HepG2 (cell line): ENCODE data around the gene A4GNT. TPM values are rescaled to one million over a fixed set of nuclear protein-coding genes. Genes with fewer than 3 reads are reported as not detected.

Experiments
- ATF3 ChIP-seq: sonication (generic); formaldehyde crosslinking; IDR thresholded peaks from 2 replicates; pipeline ENCODE4 v1.4.0; 2020; ENCODE audit warnings: missing genetic modification reagents
- FOXC1 ChIP-seq: sonication (generic); formaldehyde crosslinking; IDR thresholded peaks from 2 replicates; pipeline ENCODE4 v1.8.0; 2022; ENCODE audit warnings: mild to moderate bottlenecking, missing genetic modification reagents, borderline replicate concordance
- FOXJ3 ChIP-seq: sonication (generic); formaldehyde crosslinking; IDR thresholded peaks from 2 replicates; pipeline ENCODE4 v1.4.0; 2020; ENCODE audit warnings: missing genetic modification reagents, mild to moderate bottlenecking, borderline replicate concordance
- GMEB2 ChIP-seq: IDR thresholded peaks from 2 replicates; pipeline ENCODE4 v1.6.1; 2016; ENCODE audit warnings: missing biosample characterization, missing genetic modification reagents, low read depth
- GTF3A ChIP-seq: sonication (generic); formaldehyde crosslinking; conservative IDR thresholded peaks from 2 replicates; pipeline ENCODE4 v1.4.0; 2020; ENCODE audit warnings: mild to moderate bottlenecking, missing genetic modification reagents
- HIVEP1 ChIP-seq: sonication (generic); formaldehyde crosslinking; IDR thresholded peaks from 2 replicates; pipeline ENCODE4 v1.4.0; 2020; ENCODE audit warnings: mild to moderate bottlenecking, missing genetic modification reagents
- MAFG ChIP-seq: sonication (generic); formaldehyde crosslinking; IDR thresholded peaks from 2 replicates; pipeline ENCODE4 v1.5.1; 2020; ENCODE audit warnings: mild to moderate bottlenecking, missing genetic modification reagents
- SOX5 ChIP-seq: IDR thresholded peaks from 2 replicates; pipeline ENCODE4 v1.6.1; 2016; ENCODE audit warnings: borderline replicate concordance
- SPEN ChIP-seq: sonication (generic); formaldehyde crosslinking; IDR thresholded peaks from 2 replicates; pipeline ENCODE4 v1.5.1; 2020; ENCODE audit warnings: low read depth, mild to moderate bottlenecking, missing genetic modification reagents
- TEF ChIP-seq: sonication (generic); formaldehyde crosslinking; IDR thresholded peaks from 2 replicates; pipeline ENCODE4 v1.5.0; 2020; ENCODE audit warnings: missing genetic modification reagents
- ZBTB3 ChIP-seq: sonication (generic); formaldehyde crosslinking; IDR thresholded peaks from 2 replicates; pipeline ENCODE4 v1.4.0; 2020; ENCODE audit warnings: low read depth, mild to moderate bottlenecking, moderate library complexity, missing genetic modification reagents, borderline replicate concordance
- ZBTB4 ChIP-seq: sonication (generic); formaldehyde crosslinking; IDR thresholded peaks from 2 replicates; pipeline ENCODE4 v1.4.0; 2020; ENCODE audit warnings: missing genetic modification reagents, mild to moderate bottlenecking, borderline replicate concordance
- ZNF124 ChIP-seq: sonication (generic); formaldehyde crosslinking; IDR thresholded peaks from 2 replicates; pipeline ENCODE4 v1.4.0; 2020; ENCODE audit warnings: missing genetic modification reagents
- ZNF136 ChIP-seq: sonication (generic); formaldehyde crosslinking; IDR thresholded peaks from 2 replicates; pipeline ENCODE4 v1.8.1; 2022; ENCODE audit warnings: low read depth, mild to moderate bottlenecking, moderate library complexity, missing genetic modification reagents
- ZNF430 ChIP-seq: sonication (generic); formaldehyde crosslinking; IDR thresholded peaks from 2 replicates; pipeline ENCODE4 v1.9.0; 2021; ENCODE audit warnings: mild to moderate bottlenecking, missing genetic modification reagents
- ZNF672 ChIP-seq: sonication (generic); formaldehyde crosslinking; IDR thresholded peaks from 2 replicates; pipeline ENCODE4 v1.8.1; 2022; ENCODE audit warnings: missing genetic modification reagents
- polyA plus RNA-seq, 8 experiments: library from polyadenylated mRNA; depleted of rRNA in 3 of 8; stranded (reverse) in 7 of 8; unstranded in 1 of 8; fragments of >200 nt; fragmentation: Illumina TruSeq in 4 of 8; extraction: Trizol in 4 of 8; gene quantifications; 2 replicates each; pipeline versions ENCODE4 v1.2.1 to v1.2.3, GENCODE V29; 2011 to 2016; ENCODE audit warnings: low read depth in 4 of 8, missing spikeins in 1 of 8, mixed read lengths in 1 of 8; ENCODE audit not compliant: insufficient read depth in 1 of 8
- total RNA-seq, 5 experiments: library from RNA; depleted of rRNA; stranded (reverse); fragments of >200 nt; fragmentation: Illumina TruSeq; extraction: Trizol; gene quantifications; 2 replicates each; pipeline ENCODE4 v1.2.3, GENCODE V29; 2016; ENCODE audit warnings: low read depth in 1 of 5

A4GNT gene
- total and polyA plus RNA-seq, 2 of the 13 experiments (the other 11 are each of a cell fraction or from before 2014, with no cell fraction given) = not detected

GRCh38 chr3:138114988-138115971 is 16.9 kb downstream of the A4GNT start, which contains the start of gene DZIP1L (continued):
- no peak for TF ChIP-seq ZBTB4 (CRISPR knock-in tag)
- TF ChIP-seq GMEB2 (CRISPR knock-in tag) = no peak
- TF ChIP-seq ZNF430 (CRISPR knock-in tag) = no peak
- no peak for TF ChIP-seq ZBTB3 (CRISPR knock-in tag)
- no peak for TF ChIP-seq ATF3 (CRISPR knock-in tag)
- no peak for TF ChIP-seq TEF
- TF ChIP-seq ZNF136 (CRISPR knock-in tag) = no peak
- TF ChIP-seq SPEN = no peak
- no peak for TF ChIP-seq ZNF124 (CRISPR knock-in tag)
- no peak for TF ChIP-seq HIVEP1 (CRISPR knock-in tag)
- TF ChIP-seq FOXC1 (CRISPR knock-in tag) = no peak; the same call in 1 of the 2 replicates
- no peak for TF ChIP-seq GTF3A (CRISPR knock-in tag)
- no peak for TF ChIP-seq SOX5 (CRISPR knock-in tag)
- no peak for TF ChIP-seq FOXJ3
- no peak for TF ChIP-seq ZNF672 (CRISPR knock-in tag)
- no peak for TF ChIP-seq MAFG (CRISPR knock-in tag)
